Tibial nerve (tissue), 4 donors: Measurements from ENCODE around the gene SCFD1. TPM values are rescaled to one million over a fixed set of nuclear protein-coding genes. Genes with fewer than 3 reads are reported as not detected.

Experiments
- DNase-seq, 2 donors: peaks; one replicate each; pipeline ENCODE4 v3.0.0-alpha.2; 2019; ENCODE audit warnings: low spot score in 2 of 2
- H3K27ac ChIP-seq, 4 donors: fragments of 200-600 bp; sonication (generic) in 3 of 4; one replicate each; pipeline ENCODE4 v1.5.1; 2017 to 2019; ENCODE audit warnings: mild to moderate bottlenecking in 1 of 4
- H3K27me3 ChIP-seq, 2 donors: fragments of 200-600 bp; sonication (generic) in 1 of 2; one replicate each; pipeline versions ENCODE4 v1.5.1 to v1.6.0; 2017 to 2019
- H3K36me3 ChIP-seq, 3 donors: fragments of 200-600 bp; sonication (generic); one replicate each; pipeline ENCODE4 v1.5.1; 2018 to 2019
- H3K4me1 ChIP-seq, 4 donors: fragments of 200-600 bp; sonication (generic) in 3 of 4; one replicate each; pipeline ENCODE4 v1.5.1; 2017 to 2019
- H3K4me3 ChIP-seq, 4 donors: fragments of 200-600 bp; sonication (generic) in 3 of 4; one replicate each; pipeline ENCODE4 v1.5.1; 2017 to 2019; ENCODE audit warnings: mild to moderate bottlenecking in 1 of 4, moderate library complexity in 1 of 4
- H3K9me3 ChIP-seq, 4 donors: fragments of 200-600 bp; sonication (generic) in 3 of 4; one replicate each; pipeline ENCODE4 v1.5.1; 2017 to 2019
- CTCF ChIP-seq, 5 experiments: fragments of 200-600 bp in 3 of 5; fragments of 450-650 bp in 2 of 5; sonication (generic) in 3 of 5; IDR thresholded peaks; one replicate each; pipeline ENCODE4 v1.5.1; 2016 to 2019; ENCODE audit warnings: antibody characterized with exemption in 5 of 5, mild to moderate bottlenecking in 3 of 5, moderate library complexity in 2 of 5
- EP300 ChIP-seq, 2 donors: sonication (generic); formaldehyde crosslinking; IDR thresholded peaks; one replicate each; pipeline ENCODE4 v1.6.1; 2017; ENCODE audit warnings: antibody characterized with exemption in 2 of 2, mild to moderate bottlenecking in 1 of 2
- POLR2A ChIP-seq, 2 donors: fragments of 450-650 bp; IDR thresholded peaks; one replicate each; pipeline ENCODE4 v1.6.1; 2017; ENCODE audit warnings: antibody characterized with exemption in 2 of 2, mild to moderate bottlenecking in 2 of 2, moderate library complexity in 2 of 2
- WGBS, 2 donors: methylation state at CpG; one replicate each; pipeline ENCODE4 v1.1.5; 2018; 5-methylcytosine and 5-hydroxymethylcytosine counted together
- total RNA-seq, 4 donors: library from RNA; depleted of rRNA; stranded (reverse); fragments of >200 nt; gene quantifications; one replicate each; pipeline ENCODE4 v1.1.0, GENCODE V29; 2016

SCFD1 gene
- total RNA-seq, 4 donors from 2014 or later: 44.1 to 131 (median 75.0) TPM

- TF ChIP-seq EP300 (IDR thresholded peaks at IDR 0.05): no peak
- no peak for TF ChIP-seq POLR2A (IDR thresholded peaks at IDR 0.05)
- TF ChIP-seq CTCF (IDR thresholded peaks at IDR 0.05): no peak
- Histone ChIP-seq H3K9me3 (peaks cover 0 to 7% (median 0%) of the 10 kb centered on the region in 4 donors), H3K27ac (no peak overlapping the region), H3K27me3 (no peaks in the 10 kb centered on the region), H3K4me3 (no peak overlapping the region), H3K4me1 (no peaks in the 10 kb centered on the region), H3K36me3 (no peaks in the 10 kb centered on the region)
- DNase-seq: no peak
- WGBS, 2 donors: 68 to 71% methylated on average over 2 of the region's 2 CpGs
Measured at GRCh38 chr14:30756594-30756993, 134.5 kb downstream of the SCFD1 start.

GRCh38 chr14:30757082-30757481 is 135.0 kb downstream of the SCFD1 start:
- H3K27ac ChIP-seq: no peak overlapping the region
- no peak overlapping the region for H3K4me3 ChIP-seq
- no peaks in the 10 kb centered on the region for H3K36me3 ChIP-seq
- peaks cover 0 to 11% (median 0%) of the 10 kb centered on the region in 4 donors for H3K9me3 ChIP-seq
- TF ChIP-seq POLR2A (IDR thresholded peaks at IDR 0.05) (no peak), CTCF (IDR thresholded peaks at IDR 0.05) (no peak), EP300 (IDR thresholded peaks at IDR 0.05) (no peak)
- no peaks in the 10 kb centered on the region for H3K4me1 ChIP-seq
- H3K27me3 ChIP-seq: no peaks in the 10 kb centered on the region
- DNase-seq: no peak
- 34 to 48% methylated on average over 3 of the region's 3 CpGs for WGBS, 2 donors

GRCh38 chr14:30759172-30760125 is 137.3 kb downstream of the SCFD1 start:
- no peak for DNase-seq
- no peaks in the 10 kb centered on the region for H3K36me3 ChIP-seq
- H3K4me3 ChIP-seq: no peak overlapping the region
- no peak overlapping the region for H3K27ac ChIP-seq
- H3K9me3 ChIP-seq: peaks cover 0 to 32% (median 6%) of the 10 kb centered on the region in 4 donors
- H3K27me3 ChIP-seq: no peaks in the 10 kb centered on the region
- 82 to 86% methylated on average over 7 of the region's 7 CpGs for WGBS, 2 donors
- no peak for TF ChIP-seq CTCF (IDR thresholded peaks at IDR 0.05)
- TF ChIP-seq EP300 (IDR thresholded peaks at IDR 0.05): no peak
- no peak for TF ChIP-seq POLR2A (IDR thresholded peaks at IDR 0.05)
- H3K4me1 ChIP-seq: no peaks in the 10 kb centered on the region

- WGBS, 2 donors: 48 to 59% methylated on average over 1 of the region's 1 CpG
- no peak overlapping the region for H3K27ac ChIP-seq
- DNase-seq: no peak
- no peaks in the 10 kb centered on the region for H3K36me3 ChIP-seq
- no peak overlapping the region for H3K4me3 ChIP-seq
- no peaks in the 10 kb centered on the region for H3K4me1 ChIP-seq
- TF ChIP-seq CTCF (IDR thresholded peaks at IDR 0.05) (no peak), POLR2A (IDR thresholded peaks at IDR 0.05) (no peak), EP300 (IDR thresholded peaks at IDR 0.05) (no peak)
- peaks cover 0 to 32% (median 6%) of the 10 kb centered on the region in 4 donors for H3K9me3 ChIP-seq
- no peaks in the 10 kb centered on the region for H3K27me3 ChIP-seq
Measured at GRCh38 chr14:30763891-30764290, 141.8 kb downstream of the SCFD1 start.

- no peaks in the 10 kb centered on the region for H3K36me3 ChIP-seq
- no peak overlapping the region for H3K4me3 ChIP-seq
- H3K27me3 ChIP-seq: no peaks in the 10 kb centered on the region
- no peak for TF ChIP-seq POLR2A (IDR thresholded peaks at IDR 0.05)
- no peak for TF ChIP-seq CTCF (IDR thresholded peaks at IDR 0.05)
- TF ChIP-seq EP300 (IDR thresholded peaks at IDR 0.05): no peak
- H3K9me3 ChIP-seq: peaks cover 0 to 16% (median 4%) of the 10 kb centered on the region in 4 donors
- no peak for DNase-seq
- H3K4me1 ChIP-seq: no peaks in the 10 kb centered on the region
- WGBS, 2 donors: 96 to 98% methylated on average over 4 of the region's 4 CpGs
- H3K27ac ChIP-seq: no peak overlapping the region
Measured at GRCh38 chr14:30767624-30768023, 145.5 kb downstream of the SCFD1 start.
